LNCaP clone FGC (cell line): ENCODE results near the gene DBF4B.

Source experiments
- DNase-seq: peaks from one replicate; pipeline ENCODE4 v3.0.0-alpha.2; 2011; ENCODE audit warnings: low read depth
- H3K4me3 ChIP-seq: 2 replicates; pipeline ENCODE4 v1.5.1; 2011; ENCODE audit warnings: mild to moderate bottlenecking, low read depth, low read length, control low read depth
- CTCF ChIP-seq: IDR thresholded peaks from 2 replicates; pipeline ENCODE4 v1.5.1; 2012; ENCODE audit warnings: mild to moderate bottlenecking; ENCODE audit not compliant: control insufficient read depth, insufficient read depth; ENCODE audit errors: extremely low read depth

DBF4B gene

GRCh38 chr17:44774271-44775135, 66.0 kb downstream of the DBF4B start:
- no peak for DNase-seq
- peak; percentile 99 for TF ChIP-seq CTCF
- H3K4me3 ChIP-seq, result peak overlapping the region; percentile 76

- H3K4me3 ChIP-seq, result peak overlapping the region; percentile 76
- TF ChIP-seq CTCF, result no peak
- peak; percentile 96 for DNase-seq
These were observed 66.8 kb downstream of the DBF4B start for GRCh38 chr17:44775136-44775837.

- no peak for DNase-seq
- TF ChIP-seq CTCF, result no peak
- H3K4me3 ChIP-seq, result peak overlapping the region; percentile 76
These were observed 67.6 kb downstream of the DBF4B start for GRCh38 chr17:44775838-44776621.

GRCh38 chr17:44776628-44777393, 68.3 kb downstream of the DBF4B start:
- H3K4me3 ChIP-seq, result peak overlapping the region; percentile 76
- no peak for DNase-seq
- no peak for TF ChIP-seq CTCF

GRCh38 chr17:44777394-44778348, 69.2 kb downstream of the DBF4B start:
- TF ChIP-seq CTCF, result no peak
- no peak for DNase-seq

More at GRCh38 chr17:44777394-44778348, 69.2 kb downstream of the DBF4B start:
- H3K4me3 ChIP-seq, result no peak overlapping the region
